ENCODE results near the gene ATP1B4. TPM values are rescaled to one million over a fixed set of nuclear protein-coding genes. Genes with fewer than 3 reads are reported as not detected.

ATP1B4 gene
- polyA plus RNA-seq, 1 experiment: not detected

DNA sequence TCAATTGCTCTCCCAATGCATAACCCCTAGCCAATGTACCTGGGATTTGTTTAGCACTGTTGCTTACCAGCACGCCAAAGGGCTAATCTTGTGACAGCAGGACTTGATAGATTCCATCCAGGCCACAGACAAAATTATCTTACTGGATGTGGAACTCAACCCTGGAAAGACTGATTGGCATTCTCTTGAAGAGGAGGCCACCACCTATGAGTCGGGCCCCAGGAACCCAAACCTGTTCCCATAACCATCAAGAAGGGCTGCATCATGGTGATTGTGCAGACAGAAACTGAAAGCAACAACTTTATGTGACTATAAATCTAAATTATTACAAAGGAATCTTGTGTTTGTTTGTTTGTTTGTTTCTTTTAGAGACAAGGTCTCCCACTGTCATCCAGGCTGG lies 30.8 kb upstream of the ATP1B4 start:
- H3K27me3 ChIP-seq (ENCODE audit: control insufficient read depth, insufficient read depth, low read length): no peaks in the 10 kb centered on the region
- CTCF ChIA-PET: no interaction called here
- DNase-seq (ENCODE audit: low read depth): no peak
- no peaks in the 10 kb centered on the region for H3K36me3 ChIP-seq (ENCODE audit: control insufficient read depth, insufficient read depth, low read length)
- no peak overlapping the region for H3K4me3 ChIP-seq (ENCODE audit: low read depth, low read length)
- POLR2A ChIA-PET: no interaction called here
- TF ChIP-seq, protein P1, sequence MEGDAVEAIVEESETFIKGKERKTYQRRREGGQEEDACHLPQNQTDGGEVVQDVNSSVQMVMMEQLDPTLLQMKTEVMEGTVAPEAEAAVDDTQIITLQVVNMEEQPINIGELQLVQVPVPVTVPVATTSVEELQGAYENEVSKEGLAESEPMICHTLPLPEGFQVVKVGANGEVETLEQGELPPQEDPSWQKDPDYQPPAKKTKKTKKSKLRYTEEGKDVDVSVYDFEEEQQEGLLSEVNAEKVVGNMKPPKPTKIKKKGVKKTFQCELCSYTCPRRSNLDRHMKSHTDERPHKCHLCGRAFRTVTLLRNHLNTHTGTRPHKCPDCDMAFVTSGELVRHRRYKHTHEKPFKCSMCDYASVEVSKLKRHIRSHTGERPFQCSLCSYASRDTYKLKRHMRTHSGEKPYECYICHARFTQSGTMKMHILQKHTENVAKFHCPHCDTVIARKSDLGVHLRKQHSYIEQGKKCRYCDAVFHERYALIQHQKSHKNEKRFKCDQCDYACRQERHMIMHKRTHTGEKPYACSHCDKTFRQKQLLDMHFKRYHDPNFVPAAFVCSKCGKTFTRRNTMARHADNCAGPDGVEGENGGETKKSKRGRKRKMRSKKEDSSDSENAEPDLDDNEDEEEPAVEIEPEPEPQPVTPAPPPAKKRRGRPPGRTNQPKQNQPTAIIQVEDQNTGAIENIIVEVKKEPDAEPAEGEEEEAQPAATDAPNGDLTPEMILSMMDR (IDR thresholded peaks at IDR 0.05; ENCODE audit: insufficient read depth, low read depth, low read length): no peak

- TF ChIP-seq, protein P1 (IDR thresholded peaks at IDR 0.05; ENCODE audit: insufficient read depth, low read depth, low read length): no peak
- CTCF ChIA-PET: no interaction called here
Measured at GRCh38 chrX:120332394-120332793, 29.5 kb upstream of the ATP1B4 start.

GRCh38 chrX:120334151-120334550 lies 27.7 kb upstream of the ATP1B4 start:
- TF ChIP-seq, protein P1 (IDR thresholded peaks at IDR 0.05; ENCODE audit: insufficient read depth, low read depth, low read length): no peak
- H3K36me3 ChIP-seq (ENCODE audit: control insufficient read depth, insufficient read depth, low read length): no peaks in the 10 kb centered on the region
- no peaks in the 10 kb centered on the region for H3K27me3 ChIP-seq (ENCODE audit: control insufficient read depth, insufficient read depth, low read length)
- no peak overlapping the region for H3K4me3 ChIP-seq (ENCODE audit: low read depth, low read length)
- DNase-seq (ENCODE audit: low read depth): no peak
- POLR2A ChIA-PET: no interaction called here
- CTCF ChIA-PET: no interaction called here

More at GRCh38 chrX:120332394-120332793, 29.5 kb upstream of the ATP1B4 start:
- DNase-seq (ENCODE audit: low read depth): no peak
- H3K27me3 ChIP-seq (ENCODE audit: control insufficient read depth, insufficient read depth, low read length): no peaks in the 10 kb centered on the region
- H3K36me3 ChIP-seq (ENCODE audit: control insufficient read depth, insufficient read depth, low read length): no peaks in the 10 kb centered on the region
- POLR2A ChIA-PET: no interaction called here
- H3K4me3 ChIP-seq (ENCODE audit: low read depth, low read length): no peak overlapping the region

DNA sequence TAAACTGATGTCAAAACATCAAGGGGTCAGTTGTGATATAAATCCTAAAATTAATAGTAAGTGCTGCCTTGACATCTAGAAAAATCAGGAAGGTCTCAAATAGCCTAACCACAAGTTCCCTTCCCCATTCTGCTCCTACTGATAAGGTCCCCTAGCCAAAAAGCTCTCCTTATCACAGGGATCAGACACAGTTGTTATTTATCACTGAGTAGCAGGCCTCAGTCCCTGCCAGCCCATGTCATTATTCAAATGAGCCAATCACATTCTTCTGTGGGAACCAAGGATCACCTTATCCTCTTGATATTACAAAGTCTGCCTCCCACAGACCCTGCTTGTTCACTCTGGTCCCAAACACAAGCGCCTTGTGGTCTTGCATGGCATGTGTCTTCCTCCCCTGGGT lies 27.3 kb upstream of the ATP1B4 start:
- TF ChIP-seq, protein P1 (IDR thresholded peaks at IDR 0.05; ENCODE audit: insufficient read depth, low read depth, low read length): no peak
- POLR2A ChIA-PET: no interaction called here

GRCh38 chrX:120335289-120335688 lies 26.6 kb upstream of the ATP1B4 start:
- CTCF ChIA-PET: no interaction called here

More for the DNA sequence above, 27.3 kb upstream of the ATP1B4 start:
- Histone ChIP-seq H3K36me3 (ENCODE audit: control insufficient read depth, insufficient read depth, low read length) (no peaks in the 10 kb centered on the region), H3K4me3 (ENCODE audit: low read depth, low read length) (no peak overlapping the region), H3K27me3 (ENCODE audit: control insufficient read depth, insufficient read depth, low read length) (no peaks in the 10 kb centered on the region)
- CTCF ChIA-PET: no interaction called here
- DNase-seq (ENCODE audit: low read depth): no peak

More at GRCh38 chrX:120335289-120335688, 26.6 kb upstream of the ATP1B4 start:
- no peaks in the 10 kb centered on the region for H3K27me3 ChIP-seq (ENCODE audit: control insufficient read depth, insufficient read depth, low read length)
- no peak overlapping the region for H3K4me3 ChIP-seq (ENCODE audit: low read depth, low read length)
- TF ChIP-seq, protein P1 (IDR thresholded peaks at IDR 0.05; ENCODE audit: insufficient read depth, low read depth, low read length): no peak
- no peaks in the 10 kb centered on the region for H3K36me3 ChIP-seq (ENCODE audit: control insufficient read depth, insufficient read depth, low read length)
- POLR2A ChIA-PET: no interaction called here
- DNase-seq (ENCODE audit: low read depth): no peak
